A204.1 (cell line): ENCODE data around the gene UNC5B.
"Not testable (repeated sequence)": the region's sequence is repeated elsewhere in the genome, so short reads cannot be mapped to it uniquely, and the experiment has no call there.

Experiments used
- FAIRE-seq: peaks from 2 replicates; lab custom pipeline; 2012; peaks lifted over from hg19 to GRCh38; lab: Jason Lieb, UNC

Gene UNC5B

GRCh38 chr10:71268758-71269157, 56.4 kb downstream of the UNC5B start:
- FAIRE-seq = no peak

DNA sequence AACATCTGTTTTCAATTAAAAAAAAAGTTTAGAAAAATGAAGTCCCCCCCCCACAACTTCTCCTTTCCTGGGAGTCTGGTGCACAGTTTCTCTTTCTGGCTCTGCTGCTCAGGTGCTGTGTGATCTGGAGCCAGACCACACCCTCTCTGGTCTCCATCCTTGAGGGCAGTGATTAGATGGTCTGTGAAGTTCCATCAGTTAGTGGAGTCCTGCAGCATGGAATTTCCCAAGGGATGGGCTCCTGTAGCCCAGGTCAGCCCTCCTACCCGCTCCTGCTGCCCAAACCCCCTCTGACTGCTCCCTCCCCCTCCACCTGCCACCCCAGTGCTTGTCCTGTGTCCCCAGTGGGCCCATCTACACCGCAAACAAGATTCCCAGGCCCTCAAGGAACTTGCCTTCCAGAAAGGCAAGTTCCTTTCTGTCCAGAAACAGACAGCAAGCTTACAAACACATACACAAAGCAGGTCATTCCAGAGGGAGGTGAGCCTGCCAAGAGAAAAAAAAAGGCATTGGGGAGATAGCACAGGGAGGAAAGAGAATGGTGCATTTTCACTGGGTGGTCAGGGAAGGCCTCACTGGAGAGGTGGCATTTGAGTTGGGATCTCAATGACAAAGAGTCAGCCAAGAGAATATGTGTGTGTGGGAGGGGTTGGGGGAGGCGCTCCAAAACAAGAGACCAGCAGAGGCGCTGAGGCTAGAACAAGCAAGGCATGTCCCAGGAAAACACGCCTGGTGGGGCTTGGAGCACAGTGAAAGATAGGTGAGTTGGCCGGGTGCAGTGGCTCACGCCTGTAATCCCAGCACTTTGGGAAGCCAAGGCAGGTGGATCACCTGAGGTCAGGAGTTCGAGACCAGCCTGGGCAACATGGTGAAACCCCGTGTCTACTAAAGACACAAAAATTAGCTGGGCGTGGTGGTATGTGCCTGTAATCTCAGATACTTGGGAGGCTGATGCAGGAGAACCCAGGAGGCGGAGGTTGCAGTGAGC, 57.2 kb downstream of the UNC5B start:
- FAIRE-seq = no peak

- no peak for FAIRE-seq
Observed at GRCh38 chr10:71270301-71271220, 58.2 kb downstream of the UNC5B start.

- FAIRE-seq = no peak
Observed at GRCh38 chr10:71271662-71272055, 59.3 kb downstream of the UNC5B start.

GRCh38 chr10:71272056-71272771, 59.8 kb downstream of the UNC5B start:
- FAIRE-seq = no peak

DNA sequence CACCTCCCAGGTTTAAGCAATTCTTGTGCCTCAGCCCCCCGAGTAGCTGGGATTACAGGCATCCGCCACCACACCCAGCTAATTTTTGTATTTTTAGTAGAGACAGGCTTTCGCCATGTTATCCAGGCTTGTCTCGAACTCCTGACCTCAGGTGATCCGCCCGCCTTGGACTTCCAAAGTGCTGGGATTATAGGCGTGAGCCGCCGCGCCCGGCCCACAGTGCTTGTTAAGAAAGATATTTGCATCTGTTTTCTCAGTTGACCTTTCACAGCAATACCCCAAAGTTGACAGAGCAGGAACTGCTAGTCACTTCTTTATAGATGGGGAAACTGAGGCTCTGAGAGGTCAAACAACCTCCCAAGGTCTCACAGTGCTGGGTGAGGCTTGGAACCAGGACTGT, 60.6 kb downstream of the UNC5B start:
- not testable (repeated sequence) for FAIRE-seq

GRCh38 chr10:71273506-71273905, 61.1 kb downstream of the UNC5B start:
- no peak for FAIRE-seq

GRCh38 chr10:71274901-71275796, 62.8 kb downstream of the UNC5B start:
- no peak for FAIRE-seq

GRCh38 chr10:71276873-71277272, 64.5 kb downstream of the UNC5B start:
- FAIRE-seq = no peak

GRCh38 chr10:71277914-71278665, 65.7 kb downstream of the UNC5B start:
- no peak for FAIRE-seq

DNA sequence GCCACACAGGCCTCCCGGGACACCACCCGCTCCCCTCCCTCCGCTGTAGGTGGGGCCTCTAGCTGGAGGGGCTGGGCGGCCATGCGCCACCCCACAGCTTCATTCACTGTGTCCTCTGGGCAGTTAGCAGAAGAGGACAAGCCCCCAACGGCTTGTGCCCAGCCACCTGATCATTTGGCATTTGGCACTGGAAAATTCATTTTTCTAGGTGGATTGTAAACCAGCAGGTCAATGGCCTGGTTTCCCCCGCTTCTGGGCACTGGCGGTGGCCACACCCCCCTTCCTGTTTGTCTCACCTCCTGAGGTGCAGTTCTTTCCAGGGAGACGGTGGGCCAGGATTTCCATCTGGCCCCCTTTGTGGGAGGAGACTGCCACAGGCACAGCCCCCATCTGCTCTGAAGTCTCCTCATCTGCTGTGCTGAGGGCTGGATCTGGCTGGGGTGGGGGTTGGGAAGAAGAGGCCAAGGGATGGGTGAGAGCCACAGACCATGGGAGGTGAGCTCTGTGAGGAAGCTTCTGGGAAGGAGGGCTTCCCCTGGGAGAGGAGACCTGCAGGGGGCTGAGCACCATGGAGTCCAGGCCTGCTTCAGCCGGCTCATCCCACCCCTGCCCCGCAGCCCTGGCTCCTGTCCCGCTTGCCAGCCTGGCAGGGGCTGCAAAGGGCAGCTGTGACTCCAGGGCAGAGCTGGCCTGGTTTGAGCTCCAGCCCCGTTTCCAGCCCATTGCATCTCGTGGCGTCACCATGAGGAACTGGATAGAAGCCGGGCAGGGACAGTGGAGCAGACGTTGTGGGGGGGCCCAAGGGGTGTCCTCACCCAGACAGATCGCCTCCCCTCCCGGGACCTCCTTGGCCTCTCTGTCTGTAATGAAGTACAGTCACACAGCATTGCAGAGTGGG, 66.6 kb downstream of the UNC5B start:
- FAIRE-seq = no peak

GRCh38 chr10:71279590-71280170, 67.3 kb downstream of the UNC5B start:
- FAIRE-seq = no peak

DNA sequence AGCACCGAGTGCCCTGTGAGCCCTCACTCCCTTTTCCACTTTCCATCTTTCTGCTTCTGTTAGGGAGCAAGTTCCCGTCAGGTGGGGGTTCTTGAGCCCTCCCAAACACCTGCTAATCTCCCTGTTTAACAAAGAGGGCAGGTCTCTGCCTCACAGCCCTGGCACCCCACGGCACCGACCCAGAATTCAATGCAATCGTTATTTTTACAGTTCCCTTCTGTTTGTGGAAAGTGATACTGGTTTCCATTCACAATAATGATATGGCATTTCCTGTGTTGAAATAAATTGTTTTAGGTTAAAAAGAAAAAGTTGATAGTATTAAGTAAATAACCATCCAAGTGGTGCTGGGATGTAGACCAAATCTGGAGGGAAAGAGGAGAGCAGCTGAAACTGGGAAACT, 67.8 kb downstream of the UNC5B start:
- FAIRE-seq = no peak

- FAIRE-seq = no peak
Observed at GRCh38 chr10:71280825-71281224, 68.5 kb downstream of the UNC5B start.

- FAIRE-seq = no peak
Observed at GRCh38 chr10:71281646-71282322, 69.4 kb downstream of the UNC5B start.

GRCh38 chr10:71282323-71282680, 69.9 kb downstream of the UNC5B start:
- FAIRE-seq = no peak

GRCh38 chr10:71283410-71283809, 71.0 kb downstream of the UNC5B start:
- no peak for FAIRE-seq

DNA sequence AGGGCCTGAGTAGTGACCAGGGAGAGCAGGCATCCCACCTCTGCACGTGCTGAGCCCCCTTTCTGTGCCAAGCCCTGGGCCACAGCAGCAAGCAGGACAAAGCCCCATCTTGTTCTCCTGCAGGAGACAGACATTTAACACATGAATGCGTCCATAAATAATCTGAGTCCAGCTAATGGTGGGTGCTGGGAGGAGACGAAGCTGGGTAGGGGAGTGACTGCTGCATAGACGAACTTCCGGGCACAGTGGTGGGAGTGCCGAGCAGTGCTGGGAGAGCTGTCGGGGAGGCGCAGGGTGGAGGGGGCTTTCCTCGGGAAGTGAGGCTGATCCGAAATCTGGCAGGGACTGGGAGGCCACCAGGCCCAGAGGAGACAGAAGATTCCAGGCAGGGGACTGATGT, 71.5 kb downstream of the UNC5B start:
- no peak for FAIRE-seq
